Calu3 (cell line): Measurements from ENCODE around the gene LBR. TPM values are rescaled to one million over a fixed set of nuclear protein-coding genes. Genes with fewer than 3 reads are reported as not detected.
A peak's percentile ranks its signal among the peaks of the same experiment; 100 is the strongest.

Experiments used
- Bru-seq: library from RNA; stranded (reverse); fragments of 400-500 nt; gene quantifications from one replicate; lab custom pipeline; 2021; lab: Mats Ljungman, UMichigan
- BruChase-seq, 2 experiments: library from RNA; stranded (reverse); fragments of 400-500 nt; gene quantifications; one replicate each; lab custom pipeline; 2021; lab: Mats Ljungman, UMichigan
- BruUV-seq: library from RNA; stranded (reverse); fragments of 400-500 nt; replicated peaks from 2 replicates; lab custom pipeline; 2021; lab: Mats Ljungman, UMichigan
- CTCF ChIA-PET: fragments of 300-600 bp; sonication (Branson Sonifier 250); formaldehyde crosslinking; loops from one replicate; lab custom pipeline; 2022; ENCODE audit warnings: antibody characterized with exemption; lab: Charles Lee
- DNase-seq: peaks from one replicate; pipeline ENCODE4 v3.0.0; 2022
- H3K27ac Mint-ChIP-seq: one replicate; pipeline ENCODE4 v1.8.0; 2022; ENCODE audit warnings: mixed read lengths; ENCODE audit not compliant: unreplicated experiment
- H3K27me3 Mint-ChIP-seq: one replicate; pipeline ENCODE4 v1.8.0; 2022; ENCODE audit warnings: mixed read lengths; ENCODE audit not compliant: unreplicated experiment
- H3K36me3 Mint-ChIP-seq: one replicate; pipeline ENCODE4 v1.8.0; 2022; ENCODE audit warnings: mild to moderate bottlenecking, moderate library complexity, mixed read lengths; ENCODE audit not compliant: insufficient read depth, unreplicated experiment
- H3K4me1 Mint-ChIP-seq: one replicate; pipeline ENCODE4 v1.8.0; 2022; ENCODE audit warnings: mild to moderate bottlenecking, low read depth, mixed read lengths; ENCODE audit not compliant: unreplicated experiment
- H3K4me3 Mint-ChIP-seq: one replicate; pipeline ENCODE4 v1.8.0; 2022; ENCODE audit warnings: mild to moderate bottlenecking, low read depth, moderate library complexity, mixed read lengths; ENCODE audit not compliant: unreplicated experiment
- H3K9me3 Mint-ChIP-seq: one replicate; pipeline ENCODE4 v1.8.0; 2022; ENCODE audit warnings: low read depth, mixed read lengths; ENCODE audit not compliant: unreplicated experiment
- intact Hi-C: fragments of 100-400 bp; cut with micrococcal nuclease; formaldehyde crosslinking; loops from one replicate; pipeline ENCODE4 v1.10.0; 2022; ENCODE audit not compliant: unreplicated experiment
- long read RNA-seq: library from polyadenylated mRNA; stranded (forward); transcript quantifications from one replicate; pipeline ENCODE4 v2.0.0, GENCODE V29; 2022
- total RNA-seq: library from RNA; stranded (reverse); gene quantifications from 2 replicates; pipeline ENCODE4 v1.2.3, GENCODE V29; 2022
- TF ChIP-seq, protein P1 (sequence below): fragments of 200-600 bp; IDR thresholded peaks from one replicate; pipeline ENCODE4 v1.8.0; 2022; ENCODE audit warnings: antibody characterized with exemption; ENCODE audit not compliant: unreplicated experiment

The LBR gene
- 172 and 183 TPM in 2 replicates for total RNA-seq
- Bru-seq, nascent RNA: percentile 98 among the genes with signal in this experiment
- BruChase-seq, experiment 1, labeled RNA remaining after a 6-hour chase: percentile 98 among the genes with signal in this experiment
- percentile 98 among the genes with signal in this experiment for BruChase-seq, experiment 2, labeled RNA remaining after a 2-hour chase
- long read RNA-seq, transcript LBR-201 (14 exons, 3,745 nt): major isoform, 143 of 191 reads
- long read RNA-seq, partial matches to known transcripts: 13 of 191 reads
- long read RNA-seq, other reads (novel, unspliced or antisense): 32 of 191 reads

DNA sequence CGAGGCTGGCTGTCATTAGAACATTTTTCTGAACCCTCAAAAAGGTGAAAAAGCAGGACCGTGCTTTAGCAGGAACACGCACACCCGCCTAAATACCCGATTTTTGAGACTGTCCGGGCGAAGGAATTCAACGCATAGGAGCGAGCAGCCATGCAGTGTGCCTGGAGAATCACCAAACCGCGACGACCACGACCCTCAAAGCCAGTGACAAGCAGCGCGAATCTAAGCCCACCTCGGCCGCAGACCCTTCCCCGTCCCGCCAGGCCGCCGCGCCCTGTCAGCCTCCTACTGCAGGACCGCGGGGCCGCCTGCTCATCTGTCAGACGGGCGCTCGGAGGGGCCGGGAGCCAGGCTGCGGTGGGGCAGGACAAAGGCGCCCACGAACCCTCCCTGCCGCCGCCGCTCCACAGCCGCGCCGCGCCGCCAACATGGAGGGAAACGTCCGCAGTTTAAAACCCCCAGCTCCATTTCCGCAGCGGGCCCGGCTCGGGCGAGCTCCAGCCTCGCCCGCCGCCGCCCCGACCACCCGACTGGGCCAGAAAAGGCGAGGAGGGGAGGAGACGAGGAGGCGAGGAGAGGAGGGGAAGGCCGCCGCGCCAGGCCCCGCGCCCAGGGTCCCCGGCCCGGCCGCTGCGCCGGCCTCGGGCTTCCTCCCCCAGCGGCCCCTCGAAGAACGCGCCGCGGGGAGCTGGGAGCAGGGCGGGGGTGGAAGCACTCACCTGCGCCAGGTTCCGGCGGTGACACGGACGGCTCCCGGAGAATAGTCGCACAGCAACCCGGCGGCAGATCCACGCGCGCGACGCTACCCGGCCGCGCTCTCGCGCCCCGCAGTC is at the start of gene LBR:
LBR (minus strand) TSS at position 804 of the 833 bp plus-strand sequence. CDS start 3,963 bp downstream, outside the sequence.
- Mint-ChIP-seq H3K9me3 (no peaks in the 10 kb centered on the region), H3K27ac (peak within 1 kb of the TSS; percentile 59), H3K4me3 (peak within 1 kb of the TSS; percentile 91), H3K4me1 (peaks cover 37% of the 10 kb centered on the region), H3K36me3 (peaks cover 63% of the 10 kb centered on the region), H3K27me3 (no peaks in the 10 kb centered on the region)
- CTCF ChIA-PET: interaction anchor here (0.6 to 2.4 kb wide), 2 partner anchors 14 to 17 kb away, joined by 3 to 16 read pairs; no protein-coding TSS in a partner anchor
- DNase-seq: no peak
- no TSS peak for BruUV-seq
- TF ChIP-seq, protein P1, sequence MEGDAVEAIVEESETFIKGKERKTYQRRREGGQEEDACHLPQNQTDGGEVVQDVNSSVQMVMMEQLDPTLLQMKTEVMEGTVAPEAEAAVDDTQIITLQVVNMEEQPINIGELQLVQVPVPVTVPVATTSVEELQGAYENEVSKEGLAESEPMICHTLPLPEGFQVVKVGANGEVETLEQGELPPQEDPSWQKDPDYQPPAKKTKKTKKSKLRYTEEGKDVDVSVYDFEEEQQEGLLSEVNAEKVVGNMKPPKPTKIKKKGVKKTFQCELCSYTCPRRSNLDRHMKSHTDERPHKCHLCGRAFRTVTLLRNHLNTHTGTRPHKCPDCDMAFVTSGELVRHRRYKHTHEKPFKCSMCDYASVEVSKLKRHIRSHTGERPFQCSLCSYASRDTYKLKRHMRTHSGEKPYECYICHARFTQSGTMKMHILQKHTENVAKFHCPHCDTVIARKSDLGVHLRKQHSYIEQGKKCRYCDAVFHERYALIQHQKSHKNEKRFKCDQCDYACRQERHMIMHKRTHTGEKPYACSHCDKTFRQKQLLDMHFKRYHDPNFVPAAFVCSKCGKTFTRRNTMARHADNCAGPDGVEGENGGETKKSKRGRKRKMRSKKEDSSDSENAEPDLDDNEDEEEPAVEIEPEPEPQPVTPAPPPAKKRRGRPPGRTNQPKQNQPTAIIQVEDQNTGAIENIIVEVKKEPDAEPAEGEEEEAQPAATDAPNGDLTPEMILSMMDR: no peak
- intact Hi-C loops: loop anchor here (1.0 kb wide), 1 partner anchor 14 kb away; no protein-coding TSS in a partner anchor

DNA sequence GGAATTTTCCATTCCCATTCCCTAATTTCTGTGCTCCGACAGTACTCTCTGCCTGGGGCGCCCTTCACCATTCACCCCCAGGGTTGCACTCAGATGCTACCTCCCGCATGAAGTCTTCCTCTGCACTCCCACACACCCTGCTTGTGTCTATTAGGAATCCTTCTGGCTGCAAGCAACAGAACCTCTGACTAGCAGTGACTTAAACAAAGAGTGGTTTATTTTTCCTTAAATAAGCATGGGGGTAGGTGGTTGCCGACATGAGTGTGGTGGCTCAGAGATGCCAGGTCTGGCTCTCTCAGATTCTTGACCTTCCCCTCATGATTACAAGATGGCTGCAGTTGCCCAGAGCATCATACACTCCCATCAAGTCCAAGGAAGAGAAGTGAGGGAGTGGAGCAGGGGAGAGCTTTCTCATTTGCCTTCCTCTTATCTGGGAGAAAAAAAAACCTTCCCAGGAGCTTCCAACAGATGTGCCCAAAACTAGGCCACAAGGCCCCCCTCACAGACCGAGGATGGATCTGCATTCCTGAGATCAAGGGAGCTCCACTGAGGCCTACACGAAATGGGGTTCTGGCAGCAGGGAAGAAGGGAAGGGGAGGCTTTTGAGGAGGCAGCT is 49.6 kb upstream of the LBR start:
- intact Hi-C loops: loop anchor here (5.0 kb wide), 3 partner anchors 75 to 435 kb away; no protein-coding TSS in a partner anchor
- H3K4me1 Mint-ChIP-seq: peaks cover 25% of the 10 kb centered on the region

DNA sequence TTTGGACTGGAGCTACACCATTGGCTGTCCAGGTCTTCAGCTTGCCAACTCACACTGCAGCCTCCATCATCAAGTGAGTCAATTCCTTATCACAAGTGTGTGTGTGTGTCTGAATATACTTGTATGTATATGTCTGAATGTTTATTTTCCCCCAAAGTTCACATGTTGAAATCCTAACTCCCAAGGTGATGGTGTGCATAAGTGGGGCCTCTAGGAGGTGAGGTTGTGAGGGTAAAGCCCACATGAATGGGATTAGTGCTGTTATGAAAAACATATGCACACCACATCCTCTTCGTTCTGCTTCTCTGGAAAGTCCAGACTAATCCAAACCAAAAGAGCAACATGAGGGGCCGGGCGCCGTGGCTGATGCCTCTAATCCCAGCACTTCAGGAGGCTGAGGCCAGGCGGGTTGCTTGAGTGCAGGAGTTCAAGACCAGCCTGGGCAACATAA is 48.7 kb upstream of the LBR start:
- Mint-ChIP-seq H3K9me3 (no peaks in the 10 kb centered on the region), H3K4me1 (peaks cover 18% of the 10 kb centered on the region), H3K36me3 (peaks cover 6% of the 10 kb centered on the region), H3K27ac (no peak overlapping the region), H3K4me3 (no peak overlapping the region), H3K27me3 (no peaks in the 10 kb centered on the region)
- DNase-seq: no peak
- TF ChIP-seq, protein P1: no peak
- BruUV-seq: no TSS peak
- intact Hi-C loops: loop anchor here (5.0 kb wide), 3 partner anchors 76 to 436 kb away; no protein-coding TSS in a partner anchor
- CTCF ChIA-PET: no interaction called here

More for the DNA sequence above, 49.6 kb upstream of the LBR start:
- no TSS peak for BruUV-seq
- H3K4me3 Mint-ChIP-seq: no peak overlapping the region
- H3K9me3 Mint-ChIP-seq: no peaks in the 10 kb centered on the region
- CTCF ChIA-PET: no interaction called here
- H3K36me3 Mint-ChIP-seq: peaks cover 6% of the 10 kb centered on the region
- no peaks in the 10 kb centered on the region for H3K27me3 Mint-ChIP-seq
- TF ChIP-seq, protein P1: no peak
- H3K27ac Mint-ChIP-seq: no peak overlapping the region
- no peak for DNase-seq

DNA sequence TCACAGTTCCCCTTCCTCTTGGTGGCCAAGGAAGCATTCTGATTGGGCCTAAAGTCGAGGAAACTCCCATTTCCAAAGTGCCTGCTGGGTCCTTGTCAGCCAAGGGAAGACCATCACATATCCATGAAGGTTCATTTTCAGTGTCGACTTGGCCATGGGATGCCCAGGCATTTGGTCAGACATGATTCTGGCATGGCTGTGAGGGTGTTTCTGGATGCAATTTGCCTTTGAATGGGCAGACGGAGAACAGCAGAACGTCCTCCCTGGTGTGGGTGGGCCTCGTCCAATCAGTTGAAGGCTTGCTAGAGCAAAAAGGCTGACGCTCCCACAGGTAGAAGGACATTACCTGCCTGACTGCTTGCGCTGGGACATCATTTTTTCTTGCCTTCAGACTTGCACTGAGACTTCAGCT is 48.3 kb upstream of the LBR start:
- intact Hi-C loops: loop anchor here (5.0 kb wide), 3 partner anchors 76 to 436 kb away; no protein-coding TSS in a partner anchor
- Mint-ChIP-seq H3K9me3 (no peaks in the 10 kb centered on the region), H3K4me1 (peaks cover 17% of the 10 kb centered on the region), H3K36me3 (peaks cover 6% of the 10 kb centered on the region), H3K27me3 (no peaks in the 10 kb centered on the region), H3K27ac (no peak overlapping the region), H3K4me3 (no peak overlapping the region)
- BruUV-seq: no TSS peak
- CTCF ChIA-PET: no interaction called here
- no peak for DNase-seq
- TF ChIP-seq, protein P1: no peak
